Fibroblast of upper back skin (primary cell): Measurements from ENCODE around the gene KLHL24.
"Not testable (repeated sequence)": the region's sequence is repeated elsewhere in the genome, so short reads cannot be mapped to it uniquely, and the experiment has no call there.

Experiments
- DNase-seq: peaks from one replicate; pipeline ENCODE4 v3.0.0-alpha.2; 2013

The KLHL24 gene

GRCh38 chr3:183636221-183637105, 1.0 kb downstream of the KLHL24 start:
- DNase-seq: peak; percentile 93

GRCh38 chr3:183637106-183637486, 1.7 kb downstream of the KLHL24 start:
- no peak for DNase-seq

- not testable (repeated sequence) for DNase-seq
Observed at GRCh38 chr3:183637633-183638032, 2.2 kb downstream of the KLHL24 start.

- no peak for DNase-seq
Observed at GRCh38 chr3:183638101-183638852, 2.9 kb downstream of the KLHL24 start.

- DNase-seq: not testable (repeated sequence)
Observed at GRCh38 chr3:183640635-183641034, 5.2 kb downstream of the KLHL24 start.

GRCh38 chr3:183641882-183642281, 6.5 kb downstream of the KLHL24 start:
- no peak for DNase-seq

GRCh38 chr3:183644244-183644643, 8.8 kb downstream of the KLHL24 start:
- no peak for DNase-seq

- DNase-seq: no peak
Observed at GRCh38 chr3:183645254-183645653, 9.8 kb downstream of the KLHL24 start.

GRCh38 chr3:183650554-183650953, 15.1 kb downstream of the KLHL24 start:
- DNase-seq: peak; percentile 6

- DNase-seq: no peak
Observed at GRCh38 chr3:183653209-183654064, 18.0 kb downstream of the KLHL24 start.

GRCh38 chr3:183654727-183655126, 19.3 kb downstream of the KLHL24 start:
- no peak for DNase-seq

GRCh38 chr3:183662099-183662498, 26.7 kb downstream of the KLHL24 start:
- no peak for DNase-seq

GRCh38 chr3:183664913-183665381, 29.5 kb downstream of the KLHL24 start:
- DNase-seq: peak; percentile 92

GRCh38 chr3:183680061-183680460, 44.6 kb downstream of the KLHL24 start:
- DNase-seq: no peak

- DNase-seq: no peak
Observed at GRCh38 chr3:183687705-183688104, 52.3 kb downstream of the KLHL24 start.

- peak; percentile 25 for DNase-seq
Observed at GRCh38 chr3:183688874-183689273, 53.5 kb downstream of the KLHL24 start.

- DNase-seq: not testable (repeated sequence)
Observed at GRCh38 chr3:183689621-183690020, 54.2 kb downstream of the KLHL24 start.

GRCh38 chr3:183690402-183690995, 55.1 kb downstream of the KLHL24 start:
- no peak for DNase-seq

- DNase-seq: no peak
Observed at GRCh38 chr3:183692436-183692835, 57.0 kb downstream of the KLHL24 start.

- no peak for DNase-seq
Observed at GRCh38 chr3:183695569-183696364, 60.3 kb downstream of the KLHL24 start.

- DNase-seq: no peak
Observed at GRCh38 chr3:183697123-183697609, 61.7 kb downstream of the KLHL24 start.
